Urinary bladder (tissue), 4 donors: ENCODE data around the gene GTF2IRD1. TPM values are rescaled to one million over a fixed set of nuclear protein-coding genes. Genes with fewer than 3 reads are reported as not detected.
"Not testable (repeated sequence)": the region's sequence is repeated elsewhere in the genome, so short reads cannot be mapped to it uniquely, and the experiment has no call there.

Experiments
- DNase-seq: peaks from one replicate; pipeline ENCODE4 v3.0.0-alpha.2; 2015; ENCODE audit errors: extremely low spot score
- H3K27ac ChIP-seq: one replicate; pipeline ENCODE4 v1.5.1; 2013; ENCODE audit warnings: low read depth, mild to moderate bottlenecking, moderate library complexity
- H3K36me3 ChIP-seq: one replicate; pipeline ENCODE4 v1.6.1; 2013; ENCODE audit warnings: mild to moderate bottlenecking, moderate library complexity; ENCODE audit not compliant: insufficient read depth
- H3K4me1 ChIP-seq: one replicate; pipeline ENCODE4 v1.6.1; 2013; ENCODE audit warnings: mild to moderate bottlenecking, moderate library complexity; ENCODE audit not compliant: insufficient read depth
- H3K4me3 ChIP-seq: one replicate; pipeline ENCODE4 v1.5.1; 2013; ENCODE audit warnings: low read depth, low read length
- WGBS: extraction: QIAGEN DNeasy Blood & Tissue Kit; methylation state at CpG from one replicate; pipeline ENCODE4 v1.1.7; 2013; 5-methylcytosine and 5-hydroxymethylcytosine counted together
- polyA plus RNA-seq: library from polyadenylated mRNA; stranded (reverse); fragments of 200-250 nt; gene quantifications from one replicate; pipeline ENCODE4 v1.2.3, GENCODE V29; 2013
- total RNA-seq: library from RNA; depleted of rRNA; stranded (reverse); fragments of >200 nt; gene quantifications from one replicate; pipeline ENCODE4 v1.2.3, GENCODE V29; 2014
- donor health status: healthy with polysubstance abuse.
- donor health status: healthy.

The GTF2IRD1 gene
- total and polyA plus RNA-seq, 2 donors, result 8.6 to 22.7 TPM

DNA sequence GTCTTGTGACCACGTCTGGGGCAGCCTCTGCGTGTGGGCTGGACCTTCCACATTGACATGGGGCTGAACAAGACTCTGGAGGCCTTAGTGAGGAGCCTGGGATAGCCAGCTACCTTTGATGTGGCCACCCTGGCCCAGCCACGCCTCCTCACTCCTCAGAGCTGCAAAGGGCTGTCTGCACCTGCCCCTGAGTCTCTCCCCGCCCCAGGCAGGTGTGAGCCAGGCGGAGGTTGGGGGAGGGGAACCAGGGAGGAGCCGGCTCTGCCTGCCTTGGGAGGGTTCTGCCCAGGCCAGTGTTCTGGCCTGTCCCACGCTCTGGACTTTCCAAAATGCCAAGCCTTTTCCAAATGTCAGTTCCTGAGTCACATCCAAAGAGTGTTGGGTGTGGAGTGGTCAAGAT is 72.2 kb downstream of the GTF2IRD1 start:
- H3K4me1 ChIP-seq, result no peaks in the 10 kb centered on the region
- H3K27ac ChIP-seq, result no peak overlapping the region
- DNase-seq, result no peak
- no peak overlapping the region for H3K4me3 ChIP-seq
- 83% methylated on average over 7 of the region's 7 CpGs for WGBS
- no peaks in the 10 kb centered on the region for H3K36me3 ChIP-seq

DNA sequence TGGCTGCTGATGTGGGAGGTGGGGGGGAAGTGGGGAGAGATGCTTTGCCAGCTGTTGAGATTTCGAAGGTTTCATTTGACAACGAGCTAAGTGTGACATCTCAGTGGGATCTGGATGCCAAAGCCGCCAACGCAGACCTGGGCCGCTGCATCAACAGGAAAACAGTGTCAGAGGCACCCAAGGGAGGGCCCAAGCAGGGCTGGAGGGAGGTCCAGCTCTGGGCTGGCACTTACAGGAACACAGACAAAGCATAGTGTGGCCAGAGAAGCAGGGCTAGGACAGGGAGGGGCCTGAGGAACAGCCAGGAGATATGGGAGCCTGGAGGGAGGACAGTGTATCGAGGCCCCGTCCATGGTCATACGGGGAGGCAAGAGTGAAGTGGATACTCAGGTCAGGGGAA is 73.1 kb downstream of the GTF2IRD1 start:
- Histone ChIP-seq H3K27ac (no peak overlapping the region), H3K36me3 (no peaks in the 10 kb centered on the region), H3K4me1 (no peaks in the 10 kb centered on the region), H3K4me3 (no peak overlapping the region)
- no peak for DNase-seq
- WGBS, result 84% methylated on average over 8 of the region's 8 CpGs

DNA sequence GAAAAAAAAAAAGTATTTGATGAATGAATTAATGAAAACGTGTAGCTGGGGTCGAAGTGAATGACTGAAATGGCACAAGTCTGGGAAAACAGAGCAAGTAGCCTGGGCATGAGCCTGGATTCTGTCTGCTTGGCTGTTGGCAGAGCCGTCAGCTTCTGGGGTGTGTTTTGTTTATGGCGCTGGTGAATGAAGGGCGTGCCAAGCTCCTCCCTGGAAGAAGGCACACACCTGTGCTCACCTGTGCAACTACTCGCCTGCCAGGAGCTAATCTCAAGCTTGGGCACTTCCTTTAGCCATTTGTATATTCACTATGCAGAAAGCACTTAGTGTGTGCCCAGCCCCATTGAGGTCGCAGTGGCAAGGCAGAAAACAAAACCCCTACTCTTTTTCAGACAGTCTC is 74.1 kb downstream of the GTF2IRD1 start:
- Histone ChIP-seq H3K4me3 (no peak overlapping the region), H3K27ac (no peak overlapping the region), H3K36me3 (no peaks in the 10 kb centered on the region), H3K4me1 (no peaks in the 10 kb centered on the region)
- DNase-seq, result no peak
- 87% methylated on average over 7 of the region's 7 CpGs for WGBS

DNA sequence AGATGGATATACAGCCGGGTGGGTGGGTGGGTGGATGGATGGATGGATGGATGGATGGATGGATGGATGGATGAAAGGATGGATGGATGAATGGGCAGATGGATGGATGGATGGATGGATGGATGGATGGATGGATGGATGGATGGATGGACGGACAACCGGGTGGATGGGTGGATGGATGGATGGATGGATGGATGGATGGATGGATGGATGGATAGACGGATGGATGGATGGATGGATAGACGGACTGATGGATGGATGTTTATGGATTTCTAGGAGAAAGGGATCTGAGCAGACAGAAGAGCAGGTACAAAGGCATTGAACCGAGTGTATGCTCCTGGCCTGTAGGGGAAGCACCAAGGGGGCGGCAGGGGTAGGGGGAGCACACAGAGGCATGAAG is 75.1 kb downstream of the GTF2IRD1 start:
- WGBS, result 94% methylated on average over 7 of the region's 7 CpGs
- not testable (repeated sequence) for H3K36me3 ChIP-seq, DNase-seq

DNA sequence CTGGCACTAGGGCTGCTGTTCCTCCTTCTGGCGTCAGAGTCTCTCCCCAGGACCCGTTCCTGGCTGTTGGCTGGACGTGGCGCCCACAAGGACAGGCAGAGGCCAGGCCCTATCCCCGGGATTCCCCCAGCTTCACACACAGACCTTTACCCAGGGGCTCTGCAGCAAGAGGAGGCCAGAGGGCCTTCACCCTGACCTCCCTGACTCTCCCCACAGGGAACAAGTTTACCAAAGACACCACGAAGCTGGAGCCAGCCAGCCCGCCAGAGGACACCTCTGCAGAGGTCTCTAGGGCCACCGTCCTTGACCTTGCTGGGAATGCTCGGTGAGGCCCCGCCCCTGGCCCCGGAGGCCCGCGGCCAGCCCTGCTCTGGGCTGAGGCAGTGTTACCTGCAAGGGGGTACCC is 82.2 kb downstream of the GTF2IRD1 start:
- no peaks in the 10 kb centered on the region for H3K4me1 ChIP-seq
- DNase-seq, result no peak
- WGBS, result 90% methylated on average over 13 of the region's 13 CpGs
- H3K27ac ChIP-seq, result no peak overlapping the region
- no peaks in the 10 kb centered on the region for H3K36me3 ChIP-seq
- H3K4me3 ChIP-seq, result no peak overlapping the region

More for the DNA sequence above, 75.1 kb downstream of the GTF2IRD1 start:
- H3K4me3 ChIP-seq, H3K4me1 ChIP-seq, H3K27ac ChIP-seq: not testable (repeated sequence)

DNA sequence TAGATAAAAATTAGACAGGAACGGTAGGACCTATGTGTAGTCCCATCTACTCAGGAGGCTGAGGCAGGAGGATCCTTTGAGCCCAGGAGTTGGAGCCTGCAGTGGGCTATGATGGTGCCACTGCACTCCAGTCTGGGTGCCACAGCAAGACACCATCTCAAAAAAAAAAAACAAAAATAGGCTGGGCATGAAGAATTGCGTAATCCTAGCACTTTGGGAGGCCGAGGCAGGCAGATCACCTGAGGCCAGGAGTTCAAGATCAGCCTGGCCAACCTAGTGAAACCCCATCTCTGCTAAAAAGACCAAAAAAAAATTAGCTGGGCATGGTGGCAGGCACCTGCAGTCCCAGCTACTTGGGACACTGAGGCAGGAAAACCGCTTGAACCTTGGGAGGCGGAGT is 88.2 kb downstream of the GTF2IRD1 start:
- not testable (repeated sequence) for H3K4me3 ChIP-seq, H3K4me1 ChIP-seq, H3K36me3 ChIP-seq, DNase-seq, H3K27ac ChIP-seq
- WGBS, result 91% methylated on average over 5 of the region's 5 CpGs

DNA sequence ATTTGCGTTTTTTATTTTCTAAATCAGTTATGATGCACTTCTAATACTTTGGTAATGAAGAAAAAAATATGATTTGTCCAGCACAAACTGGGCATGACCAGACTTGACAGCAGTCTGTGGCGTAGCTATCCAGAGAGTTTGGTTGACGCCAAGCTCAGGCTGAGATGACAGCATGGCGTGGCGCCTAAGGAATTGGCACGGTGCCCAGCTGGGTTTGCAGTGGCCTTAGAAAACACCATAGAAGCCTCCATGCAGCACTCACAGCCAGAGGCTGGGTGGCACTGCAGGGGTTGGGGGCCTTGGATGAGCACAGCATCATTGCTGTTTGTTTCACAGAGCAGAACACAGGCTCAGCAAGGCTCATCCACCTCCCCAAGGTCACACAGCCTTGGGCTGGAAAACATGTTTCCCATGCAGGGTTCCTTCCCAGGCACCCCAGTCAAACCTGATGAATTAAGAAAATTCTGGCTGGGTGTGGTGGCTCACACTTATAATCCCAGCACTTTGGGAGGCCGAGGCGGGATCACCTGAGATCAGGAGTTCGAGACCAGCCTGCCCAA is 88.9 kb downstream of the GTF2IRD1 start:
- DNase-seq, result peak; percentile 69
- Histone ChIP-seq H3K4me1 (no peaks in the 10 kb centered on the region), H3K4me3 (no peak overlapping the region), H3K27ac (no peak overlapping the region), H3K36me3 (no peaks in the 10 kb centered on the region)
- 76% methylated on average over 9 of the region's 9 CpGs for WGBS

DNA sequence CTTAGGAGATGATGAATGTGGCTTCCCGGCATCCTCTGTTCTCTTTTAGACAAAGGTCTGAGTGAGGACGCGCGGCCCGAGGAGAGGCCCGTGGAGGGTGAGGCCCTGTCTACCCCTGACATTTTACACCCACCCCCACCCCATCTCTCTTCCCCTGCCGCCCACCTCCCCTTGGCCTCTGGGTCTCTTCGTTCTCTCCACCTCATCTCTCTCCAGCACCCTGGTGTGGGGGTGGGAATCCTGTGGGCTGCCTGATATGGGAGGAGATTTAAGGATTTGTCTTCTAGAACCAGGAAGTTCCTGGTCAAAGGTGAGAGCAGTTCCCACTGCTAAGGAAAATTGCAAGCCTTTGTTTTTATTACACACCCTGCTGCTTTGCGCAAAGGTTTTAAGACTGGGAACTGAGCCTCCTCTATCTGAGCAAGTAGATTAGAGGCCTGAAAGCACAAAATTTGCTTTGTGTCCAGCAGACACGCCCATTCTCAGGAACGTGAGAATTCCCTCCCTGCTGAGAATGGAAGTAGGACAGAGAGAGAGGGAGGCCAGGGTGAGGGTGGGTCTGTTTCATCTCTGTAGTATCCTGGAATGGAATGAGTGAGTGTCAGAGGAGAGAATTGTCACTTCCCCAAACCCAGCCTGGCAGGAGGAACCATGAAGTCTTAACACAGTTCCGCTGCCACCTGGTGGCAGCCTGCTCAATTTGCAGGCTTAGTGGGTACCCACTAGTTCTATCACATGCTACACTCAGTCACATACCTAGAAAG is 91.2 kb downstream of the GTF2IRD1 start:
- H3K36me3 ChIP-seq, result peaks cover 3% of the 10 kb centered on the region
- WGBS, result 83% methylated on average over 12 of the region's 12 CpGs

DNA sequence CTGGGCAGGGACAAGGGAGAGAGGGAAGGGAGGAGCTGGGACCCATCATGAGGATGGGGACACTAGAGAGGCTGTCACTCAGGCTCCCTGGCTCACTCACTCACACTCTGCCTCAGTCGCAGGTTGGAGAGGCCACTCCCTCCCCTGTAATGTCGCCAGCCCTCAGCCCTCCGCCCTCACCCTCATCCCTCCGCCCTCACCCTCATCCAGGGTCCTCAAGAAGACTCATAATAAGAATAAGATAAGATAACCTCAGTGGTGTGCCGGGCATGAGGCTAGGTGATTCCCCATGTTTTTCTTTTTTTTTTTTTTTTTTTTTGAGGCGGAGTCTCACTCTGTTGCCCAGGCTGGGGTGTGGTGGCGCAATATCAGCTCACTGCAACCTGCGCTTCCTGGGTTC is 92.2 kb downstream of the GTF2IRD1 start:
- 90% methylated on average over 8 of the region's 8 CpGs for WGBS
- no peaks in the 10 kb centered on the region for H3K4me1 ChIP-seq
- DNase-seq, result no peak
- H3K36me3 ChIP-seq, result peaks cover 3% of the 10 kb centered on the region
- H3K27ac ChIP-seq, result no peak overlapping the region
- no peak overlapping the region for H3K4me3 ChIP-seq

More for the DNA sequence above, 91.2 kb downstream of the GTF2IRD1 start:
- H3K4me1 ChIP-seq, result no peaks in the 10 kb centered on the region
- no peak for DNase-seq
- no peak overlapping the region for H3K27ac ChIP-seq
- no peak overlapping the region for H3K4me3 ChIP-seq

DNA sequence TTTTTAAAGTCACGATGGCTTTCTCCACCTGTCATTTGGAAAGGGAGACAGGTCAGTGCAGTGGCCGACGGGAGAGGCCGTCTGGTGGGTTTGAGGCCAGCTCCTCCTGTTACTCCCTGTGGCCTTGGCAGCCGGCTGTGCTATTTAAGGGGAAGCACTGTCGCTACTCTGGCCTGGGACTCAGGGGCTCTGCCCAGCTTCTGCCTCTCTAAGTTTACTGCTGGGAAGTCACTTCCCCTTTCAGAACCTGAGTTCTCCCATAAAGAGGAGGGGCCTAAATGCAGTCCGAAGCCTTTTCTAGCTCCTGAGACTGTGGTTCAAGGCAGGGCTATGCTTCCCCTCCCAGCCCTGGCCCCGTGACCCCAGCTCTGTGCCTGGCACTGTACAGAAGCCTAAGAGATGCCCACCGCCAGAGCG is 99.9 kb downstream of the GTF2IRD1 start:
- not testable (repeated sequence) for H3K4me1 ChIP-seq, H3K27ac ChIP-seq, DNase-seq, H3K4me3 ChIP-seq, H3K36me3 ChIP-seq
- WGBS, result 82% methylated on average over 9 of the region's 10 CpGs

DNA sequence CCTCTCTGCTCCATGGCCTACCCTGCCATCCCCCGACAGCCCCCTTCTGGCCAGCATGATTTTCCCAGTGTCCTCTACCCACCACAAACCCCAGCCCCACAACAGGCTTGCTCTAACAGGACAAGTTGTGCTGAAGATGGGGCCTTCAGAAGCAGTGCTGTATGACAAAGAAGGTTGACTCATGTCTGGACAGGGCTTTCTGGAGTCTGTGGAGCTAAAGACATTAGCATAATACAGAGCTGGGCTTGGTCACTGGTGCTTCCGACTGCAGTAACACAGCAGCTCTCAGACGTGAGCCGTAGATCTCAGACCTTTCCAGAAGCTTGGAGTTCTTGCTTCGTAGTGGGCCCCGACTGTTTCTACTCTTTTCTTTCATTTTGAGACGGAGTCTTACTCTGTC is 100.5 kb downstream of the GTF2IRD1 start:
- Histone ChIP-seq H3K27ac (no peak overlapping the region), H3K4me1 (no peaks in the 10 kb centered on the region), H3K4me3 (no peak overlapping the region), H3K36me3 (peaks cover 2% of the 10 kb centered on the region)
- DNase-seq, result no peak
- 89% methylated on average over 7 of the region's 7 CpGs for WGBS

DNA sequence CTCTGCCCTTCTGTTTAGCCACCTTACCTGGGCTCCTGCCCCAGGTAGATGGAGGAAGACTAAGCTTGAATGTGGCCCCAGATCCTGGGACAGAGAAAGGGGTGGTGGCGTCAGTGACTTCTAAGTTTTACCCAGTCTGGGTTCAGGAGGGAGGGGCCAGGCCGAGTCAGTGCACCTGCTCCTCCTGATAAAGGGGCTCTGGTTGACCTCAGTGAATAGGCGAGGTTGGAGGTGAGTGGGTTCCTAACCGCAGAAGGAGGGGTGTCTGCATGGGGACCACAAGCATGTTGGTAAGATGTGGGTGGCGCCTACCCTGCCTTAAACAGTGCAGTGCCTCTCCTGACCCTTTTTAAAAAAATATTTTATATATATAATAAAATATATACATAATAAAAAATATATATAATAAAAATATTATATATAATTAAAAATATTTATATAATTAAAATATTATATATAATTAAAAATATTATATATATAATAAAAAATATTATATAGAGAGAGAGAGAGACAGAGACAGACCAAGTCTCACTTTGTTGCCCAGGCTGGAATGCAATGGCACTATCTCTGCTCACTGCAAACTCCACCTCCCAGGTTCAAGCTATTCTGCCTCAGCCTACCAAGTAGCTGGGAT is 106.5 kb downstream of the GTF2IRD1 start:
- DNase-seq, result no peak
- WGBS, result 94% methylated on average over 5 of the region's 5 CpGs
- Histone ChIP-seq H3K4me1 (no peaks in the 10 kb centered on the region), H3K36me3 (peaks cover 4% of the 10 kb centered on the region), H3K4me3 (no peak overlapping the region), H3K27ac (no peak overlapping the region)

DNA sequence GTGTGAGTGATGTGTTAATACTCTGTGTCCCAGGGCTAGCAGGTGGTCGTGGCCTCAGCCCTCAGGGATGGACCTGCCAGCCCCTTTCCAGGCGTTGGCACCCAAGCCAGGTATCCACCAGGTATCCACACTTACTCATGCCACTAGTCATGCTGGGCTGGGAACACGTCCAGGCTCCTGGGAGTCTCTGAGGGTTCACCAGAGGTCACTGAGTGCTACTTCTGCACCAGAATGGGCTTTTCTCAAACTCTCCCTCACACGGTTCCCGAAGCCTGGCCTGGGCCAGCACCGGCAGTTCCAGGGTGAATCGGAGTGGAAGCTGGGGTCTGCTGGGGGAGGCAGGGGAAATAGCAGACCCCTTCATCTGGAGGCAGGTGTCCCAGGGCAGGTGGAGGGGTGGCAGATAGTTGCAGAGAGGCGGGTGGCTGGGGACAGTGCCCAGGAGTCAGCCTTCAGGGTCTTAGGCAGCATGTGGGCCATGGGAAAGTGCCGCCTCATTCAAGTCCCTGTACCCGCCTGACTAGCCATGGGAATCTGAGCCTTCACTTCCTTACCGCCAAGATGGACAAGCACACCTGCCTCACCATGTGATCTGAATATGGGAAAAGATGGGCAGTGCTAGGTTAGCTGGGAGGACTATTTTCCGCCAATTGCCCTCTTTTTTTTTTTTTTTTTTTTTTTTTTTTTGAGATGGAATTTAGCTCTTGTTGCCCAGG is 108.3 kb downstream of the GTF2IRD1 start:
- no peak overlapping the region for H3K27ac ChIP-seq
- H3K4me1 ChIP-seq, result no peaks in the 10 kb centered on the region
- 92% methylated on average over 12 of the region's 12 CpGs for WGBS
- no peak for DNase-seq
- H3K36me3 ChIP-seq, result peaks cover 4% of the 10 kb centered on the region
- H3K4me3 ChIP-seq, result no peak overlapping the region
